ENCODE data around the gene ZNF496.

The ZNF496 gene

GRCh38 chr1:247316590-247317197 lies 15.0 kb downstream of the ZNF496 start:
- Histone ChIP-seq H3K27ac (ENCODE audit: low read length) (no peak overlapping the region), H3F3A (ENCODE audit: insufficient read depth, low read length) (no peaks in the 10 kb centered on the region), H3K9me3 (replicated peaks; ENCODE audit: insufficient read depth, low read length) (no peaks in the 10 kb centered on the region), H3K9ac (ENCODE audit: low read length) (no peak overlapping the region), H3K9me2 (replicated peaks; ENCODE audit: insufficient read depth, low read length) (no peaks in the 10 kb centered on the region), H2AFZ (ENCODE audit: low read length) (no peak overlapping the region), H3K27me3 (replicated peaks; ENCODE audit: insufficient read depth, low read length) (no peaks in the 10 kb centered on the region), H3K4me1 (ENCODE audit: low read length) (no peaks in the 10 kb centered on the region), H4K20me1 (ENCODE audit: insufficient read depth, low read length) (no peaks in the 10 kb centered on the region), H3K4me3 (ENCODE audit: low read length) (no peak overlapping the region), H3K36me3 (replicated peaks; ENCODE audit: insufficient read depth, low read length) (no peaks in the 10 kb centered on the region), H3K4me2 (ENCODE audit: low read depth, low read length) (no peak overlapping the region), H3K79me2 (ENCODE audit: low read length) (no peaks in the 10 kb centered on the region)
- TF ChIP-seq CTCF (IDR thresholded peaks at IDR 0.05; ENCODE audit: low read length) (no peak), EZH2phosphoT487 (IDR thresholded peaks at IDR 0.05; ENCODE audit: low read length) (no peak), EZH2 (optimal IDR thresholded peaks at IDR 0.05; ENCODE audit: low read depth, low read length) (no peak)
- DNase-seq, result no peak

GRCh38 chr1:247304031-247304430 lies 27.6 kb downstream of the ZNF496 start:
- no peaks in the 10 kb centered on the region for H3K4me1 ChIP-seq (ENCODE audit: low read length)
- no peak overlapping the region for H3K9ac ChIP-seq (ENCODE audit: low read length)
- no peak overlapping the region for H3K27ac ChIP-seq (ENCODE audit: low read length)
- H3K4me3 ChIP-seq (ENCODE audit: low read length), result no peak overlapping the region
- H3K36me3 ChIP-seq (replicated peaks; ENCODE audit: insufficient read depth, low read length), result no peaks in the 10 kb centered on the region
- H3K9me2 ChIP-seq (replicated peaks; ENCODE audit: insufficient read depth, low read length), result no peaks in the 10 kb centered on the region
- DNase-seq, result no peak
- H2AFZ ChIP-seq (ENCODE audit: low read length), result no peak overlapping the region
- H3K79me2 ChIP-seq (ENCODE audit: low read length), result no peaks in the 10 kb centered on the region
- no peaks in the 10 kb centered on the region for H3K27me3 ChIP-seq (replicated peaks; ENCODE audit: insufficient read depth, low read length)
- H3K9me3 ChIP-seq (replicated peaks; ENCODE audit: insufficient read depth, low read length), result no peaks in the 10 kb centered on the region
- H4K20me1 ChIP-seq (ENCODE audit: insufficient read depth, low read length), result no peaks in the 10 kb centered on the region
- no peaks in the 10 kb centered on the region for H3F3A ChIP-seq (ENCODE audit: insufficient read depth, low read length)
- no peak overlapping the region for H3K4me2 ChIP-seq (ENCODE audit: low read depth, low read length)
- TF ChIP-seq EZH2phosphoT487 (IDR thresholded peaks at IDR 0.05; ENCODE audit: low read length) (no peak), CTCF (IDR thresholded peaks at IDR 0.05; ENCODE audit: low read length) (no peak), EZH2 (optimal IDR thresholded peaks at IDR 0.05; ENCODE audit: low read depth, low read length) (no peak)

GRCh38 chr1:247303216-247303615 lies 28.5 kb downstream of the ZNF496 start:
- Histone ChIP-seq H4K20me1 (ENCODE audit: insufficient read depth, low read length) (no peaks in the 10 kb centered on the region), H2AFZ (ENCODE audit: low read length) (no peak overlapping the region), H3K4me1 (ENCODE audit: low read length) (no peaks in the 10 kb centered on the region), H3K27ac (ENCODE audit: low read length) (no peak overlapping the region), H3K36me3 (replicated peaks; ENCODE audit: insufficient read depth, low read length) (no peaks in the 10 kb centered on the region), H3K9me3 (replicated peaks; ENCODE audit: insufficient read depth, low read length) (no peaks in the 10 kb centered on the region), H3K27me3 (replicated peaks; ENCODE audit: insufficient read depth, low read length) (no peaks in the 10 kb centered on the region), H3K4me2 (ENCODE audit: low read depth, low read length) (no peak overlapping the region), H3K9me2 (replicated peaks; ENCODE audit: insufficient read depth, low read length) (no peaks in the 10 kb centered on the region), H3K9ac (ENCODE audit: low read length) (no peak overlapping the region), H3F3A (ENCODE audit: insufficient read depth, low read length) (no peaks in the 10 kb centered on the region), H3K4me3 (ENCODE audit: low read length) (no peak overlapping the region), H3K79me2 (ENCODE audit: low read length) (no peaks in the 10 kb centered on the region)
- TF ChIP-seq CTCF (IDR thresholded peaks at IDR 0.05; ENCODE audit: low read length) (no peak), EZH2phosphoT487 (IDR thresholded peaks at IDR 0.05; ENCODE audit: low read length) (no peak)
- DNase-seq, result no peak
